Suprapubic skin (tissue), 4 donors: Measurements from ENCODE around the gene CD4. TPM values are rescaled to one million over a fixed set of nuclear protein-coding genes. Genes with fewer than 3 reads are reported as not detected.

Source experiments
- DNase-seq, 2 donors: peaks; one replicate each; pipeline ENCODE4 v3.0.0-alpha.2; 2019; ENCODE audit warnings: low spot score in 2 of 2
- H3K27ac ChIP-seq: fragments of 200-600 bp; sonication (generic); one replicate; pipeline ENCODE4 v1.5.1; 2019
- H3K27me3 ChIP-seq: fragments of 200-600 bp; sonication (generic); one replicate; pipeline ENCODE4 v1.5.1; 2019
- H3K36me3 ChIP-seq: fragments of 200-600 bp; sonication (generic); one replicate; pipeline ENCODE4 v1.5.1; 2019
- H3K4me1 ChIP-seq: fragments of 200-600 bp; sonication (generic); one replicate; pipeline ENCODE4 v1.5.1; 2019
- H3K4me3 ChIP-seq: fragments of 200-600 bp; sonication (generic); one replicate; pipeline ENCODE4 v1.5.1; 2019; ENCODE audit warnings: mild to moderate bottlenecking
- H3K9me3 ChIP-seq: fragments of 200-600 bp; sonication (generic); one replicate; pipeline ENCODE4 v1.5.1; 2019
- CTCF ChIP-seq, 2 donors: fragments of 200-600 bp in 1 of 2; fragments of 450-650 bp in 1 of 2; sonication (generic) in 1 of 2; IDR thresholded peaks; one replicate each; pipeline ENCODE4 v1.5.1; 2016 to 2019; ENCODE audit warnings: antibody characterized with exemption in 2 of 2, mild to moderate bottlenecking in 1 of 2, moderate library complexity in 1 of 2
- EP300 ChIP-seq: sonication (generic); formaldehyde crosslinking; IDR thresholded peaks from one replicate; pipeline ENCODE4 v1.6.1; 2017; ENCODE audit warnings: antibody characterized with exemption
- POLR2A ChIP-seq, 2 donors: fragments of 450-650 bp; IDR thresholded peaks; one replicate each; pipeline ENCODE4 v1.6.1; 2017; ENCODE audit warnings: antibody characterized with exemption in 2 of 2, mild to moderate bottlenecking in 2 of 2, moderate library complexity in 2 of 2
- POLR2AphosphoS5 ChIP-seq, 3 donors: sonication (generic); formaldehyde crosslinking; IDR thresholded peaks; one replicate each; pipeline ENCODE4 v1.6.1; 2017; ENCODE audit warnings: antibody characterized with exemption in 3 of 3
- WGBS: methylation state at CpG from one replicate; pipeline ENCODE4 v1.1.5; 2018; 5-methylcytosine and 5-hydroxymethylcytosine counted together
- total RNA-seq, 4 donors: library from RNA; depleted of rRNA; stranded (reverse); fragments of >200 nt; gene quantifications; one replicate each; pipeline ENCODE4 v1.1.0, GENCODE V29; 2016

CD4 gene
- total RNA-seq, 4 donors from 2014 or later = 2.5 to 5.4 (median 3.9) TPM

- Histone ChIP-seq H3K27me3 (no peaks in the 10 kb centered on the region), H3K4me3 (no peak overlapping the region), H3K36me3 (no peaks in the 10 kb centered on the region), H3K4me1 (peaks cover 40% of the 10 kb centered on the region), H3K27ac (peak overlapping the region; percentile 95), H3K9me3 (no peaks in the 10 kb centered on the region)
- WGBS = 47% methylated on average over 4 of the region's 4 CpGs
- TF ChIP-seq CTCF (IDR thresholded peaks at IDR 0.05) = no peak
- no peak for TF ChIP-seq POLR2AphosphoS5 (IDR thresholded peaks at IDR 0.05)
- TF ChIP-seq EP300 = no peak
- no peak for TF ChIP-seq POLR2A (IDR thresholded peaks at IDR 0.05)
- DNase-seq = no peak
These were observed 25.9 kb upstream of the CD4 start for GRCh38 chr12:6763380-6763779.

GRCh38 chr12:6764011-6764828, 25.1 kb upstream of the CD4 start:
- Histone ChIP-seq H3K36me3 (no peaks in the 10 kb centered on the region), H3K27ac (peak overlapping the region; percentile 95), H3K4me3 (peak overlapping the region; percentile 37), H3K27me3 (no peaks in the 10 kb centered on the region), H3K9me3 (no peaks in the 10 kb centered on the region), H3K4me1 (peaks cover 48% of the 10 kb centered on the region)
- TF ChIP-seq EP300 (no peak), POLR2AphosphoS5 (IDR thresholded peaks at IDR 0.05) (no peak), POLR2A (IDR thresholded peaks at IDR 0.05) (no peak), CTCF (IDR thresholded peaks at IDR 0.05) (no peak)
- WGBS = 4% methylated on average over 16 of the region's 16 CpGs
- DNase-seq = peak; percentile 95 to 97

GRCh38 chr12:6765048-6765633, 24.2 kb upstream of the CD4 start:
- TF ChIP-seq EP300 (no peak), CTCF (IDR thresholded peaks at IDR 0.05) (no peak), POLR2AphosphoS5 (IDR thresholded peaks at IDR 0.05) (no peak), POLR2A (IDR thresholded peaks at IDR 0.05) (no peak)
- DNase-seq = no peak
- H3K9me3 ChIP-seq = no peaks in the 10 kb centered on the region
- peak overlapping the region; percentile 79 for H3K4me3 ChIP-seq
- H3K27me3 ChIP-seq = no peaks in the 10 kb centered on the region
- H3K36me3 ChIP-seq = peaks cover 7% of the 10 kb centered on the region
- 25% methylated on average over 7 of the region's 7 CpGs for WGBS
- H3K27ac ChIP-seq = peak overlapping the region; percentile 95
- peaks cover 57% of the 10 kb centered on the region for H3K4me1 ChIP-seq

- no peaks in the 10 kb centered on the region for H3K27me3 ChIP-seq
- peak within 1 kb of the TSS; percentile 79 for H3K4me3 ChIP-seq
- H3K27ac ChIP-seq = peak within 1 kb of the TSS; percentile 95
- no peak for TF ChIP-seq POLR2AphosphoS5 (IDR thresholded peaks at IDR 0.05)
- TF ChIP-seq POLR2A (IDR thresholded peaks at IDR 0.05) = peak in 1 of 2 donors; percentile 41
- TF ChIP-seq EP300 = no peak
- peaks cover 14% of the 10 kb centered on the region for H3K36me3 ChIP-seq
- H3K4me1 ChIP-seq = peaks cover 62% of the 10 kb centered on the region
- 3% methylated on average over 33 of the region's 63 CpGs for WGBS
- peak; percentile 86 to 87 for DNase-seq
- H3K9me3 ChIP-seq = no peaks in the 10 kb centered on the region
These were observed 23.4 kb upstream of the CD4 start, which contains the start of gene PTMS for GRCh38 chr12:6765634-6766581. PTMS (plus strand) TSS chr12:6766363; CDS start chr12:6766706, 343 bp downstream.

GRCh38 chr12:6766651-6767349, 22.5 kb upstream of the CD4 start:
- no peaks in the 10 kb centered on the region for H3K27me3 ChIP-seq
- TF ChIP-seq CTCF (IDR thresholded peaks at IDR 0.05) = peak; percentile 45 to 90
- TF ChIP-seq POLR2A (IDR thresholded peaks at IDR 0.05) = no peak
- peak in 1 of 3 donors; percentile 33 for TF ChIP-seq POLR2AphosphoS5 (IDR thresholded peaks at IDR 0.05)
- peaks cover 70% of the 10 kb centered on the region for H3K4me1 ChIP-seq
- WGBS = under 1% methylated on average over 26 of the region's 88 CpGs
- DNase-seq = peak; percentile 88 to 89
- H3K36me3 ChIP-seq = peaks cover 19% of the 10 kb centered on the region
- no peaks in the 10 kb centered on the region for H3K9me3 ChIP-seq
- H3K4me3 ChIP-seq = peak overlapping the region; percentile 79
- peak overlapping the region; percentile 95 for H3K27ac ChIP-seq
